NCI-H2196 (cell line): ENCODE data around the gene CD46.

Experiments
- DNase-seq: peaks from one replicate; lab custom pipeline; 2025; ENCODE audit not compliant: unreplicated experiment; lab: John Stamatoyannopoulos, UW

Gene CD46

GRCh38 chr1:207813512-207813881 is 61.6 kb downstream of the CD46 start:
- no peak for DNase-seq

- no peak for DNase-seq
Measured at GRCh38 chr1:207813946-207814345, 62.1 kb downstream of the CD46 start.

GRCh38 chr1:207814469-207814868 is 62.6 kb downstream of the CD46 start:
- no peak for DNase-seq

- DNase-seq: no peak
Measured at GRCh38 chr1:207815466-207815865, 63.6 kb downstream of the CD46 start.

- no peak for DNase-seq
Measured at GRCh38 chr1:207815913-207816291, 64.0 kb downstream of the CD46 start.

- no peak for DNase-seq
Measured at GRCh38 chr1:207817166-207817565, 65.3 kb downstream of the CD46 start.

GRCh38 chr1:207817778-207818751 is 66.2 kb downstream of the CD46 start:
- no peak for DNase-seq

- no peak for DNase-seq
Measured at GRCh38 chr1:207818971-207819451, 67.2 kb downstream of the CD46 start.

- DNase-seq: no peak
Measured at GRCh38 chr1:207820568-207821463, 69.0 kb downstream of the CD46 start.

- no peak for DNase-seq
Measured at GRCh38 chr1:207821464-207822045, 69.7 kb downstream of the CD46 start.

GRCh38 chr1:207822124-207822601 is 70.3 kb downstream of the CD46 start:
- no peak for DNase-seq

GRCh38 chr1:207822602-207823451 is 71.0 kb downstream of the CD46 start:
- peak; percentile 90 for DNase-seq

GRCh38 chr1:207823531-207823879 is 71.7 kb downstream of the CD46 start:
- DNase-seq: no peak

GRCh38 chr1:207823880-207824566 is 72.2 kb downstream of the CD46 start:
- DNase-seq: peak; percentile 85

- no peak for DNase-seq
Measured at GRCh38 chr1:207824691-207825408, 73.0 kb downstream of the CD46 start.

- DNase-seq: no peak
Measured at GRCh38 chr1:207825409-207825695, 73.5 kb downstream of the CD46 start.

GRCh38 chr1:207825719-207826556 is 74.1 kb downstream of the CD46 start:
- no peak for DNase-seq
